Right atrium auricular region (tissue), 2 donors: ENCODE results near the gene BCAP29. TPM values are rescaled to one million over a fixed set of nuclear protein-coding genes. Genes with fewer than 3 reads are reported as not detected.

ENCODE experiments used
- DNase-seq: peaks from one replicate; pipeline ENCODE4 v3.0.0-alpha.2; 2019; ENCODE audit warnings: low spot score
- H3K27ac ChIP-seq, 2 donors: fragments of 200-600 bp; sonication (generic); 1 replicate in 1 of 2; 2 replicates in 1 of 2; pipeline ENCODE4 v1.5.1; 2016 to 2019
- H3K27me3 ChIP-seq, 2 donors: fragments of 200-600 bp; sonication (generic); one replicate each; pipeline versions ENCODE4 v1.5.1 to v1.6.0; 2017 to 2019
- H3K36me3 ChIP-seq: fragments of 200-600 bp; sonication (generic); one replicate; pipeline ENCODE4 v1.5.1; 2016
- H3K4me1 ChIP-seq, 2 donors: fragments of 200-600 bp; sonication (generic); one replicate each; pipeline versions ENCODE4 v1.5.1 to v1.6.0; 2017 to 2019
- H3K4me3 ChIP-seq, 2 donors: fragments of 200-600 bp; sonication (generic); 1 replicate in 1 of 2; 2 replicates in 1 of 2; pipeline ENCODE4 v1.5.1; 2017 to 2019; ENCODE audit warnings: mild to moderate bottlenecking in 1 of 2, moderate library complexity in 1 of 2
- H3K9me3 ChIP-seq, 2 donors: fragments of 200-600 bp; sonication (generic); one replicate each; pipeline ENCODE4 v1.5.1; 2019
- total RNA-seq, 2 donors: library from RNA; depleted of rRNA; stranded (reverse); fragments of >200 nt; gene quantifications; one replicate each; pipeline ENCODE4 v1.1.0, GENCODE V29; 2016
- TF ChIP-seq, protein P1 (sequence below), 2 donors: fragments of 200-600 bp; sonication (generic); IDR thresholded peaks; one replicate each; pipeline ENCODE4 v1.5.1; 2019; ENCODE audit warnings: antibody characterized with exemption in 2 of 2

BCAP29 gene
- total RNA-seq, 2 donors from 2014 or later = 115 to 258 TPM

DNA sequence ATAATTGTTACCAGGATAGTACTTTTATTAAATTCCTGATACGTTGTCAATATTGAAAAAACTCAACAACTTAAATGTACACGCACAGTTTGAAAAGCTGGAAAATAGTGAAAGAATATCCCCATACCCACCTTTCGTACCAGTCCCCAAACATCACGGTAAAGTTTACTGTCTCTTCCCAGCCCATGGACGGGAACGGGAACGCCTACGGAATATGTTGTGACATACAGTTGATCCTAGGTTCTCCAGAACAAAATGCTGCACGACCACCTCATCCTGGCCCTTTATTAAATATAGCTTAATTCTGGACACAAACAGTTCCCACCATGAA lies 527 bp upstream of the BCAP29 start:
- H3K4me1 ChIP-seq = peaks cover 0 to 21% of the 10 kb centered on the region in 2 donors
- TF ChIP-seq, protein P1, sequence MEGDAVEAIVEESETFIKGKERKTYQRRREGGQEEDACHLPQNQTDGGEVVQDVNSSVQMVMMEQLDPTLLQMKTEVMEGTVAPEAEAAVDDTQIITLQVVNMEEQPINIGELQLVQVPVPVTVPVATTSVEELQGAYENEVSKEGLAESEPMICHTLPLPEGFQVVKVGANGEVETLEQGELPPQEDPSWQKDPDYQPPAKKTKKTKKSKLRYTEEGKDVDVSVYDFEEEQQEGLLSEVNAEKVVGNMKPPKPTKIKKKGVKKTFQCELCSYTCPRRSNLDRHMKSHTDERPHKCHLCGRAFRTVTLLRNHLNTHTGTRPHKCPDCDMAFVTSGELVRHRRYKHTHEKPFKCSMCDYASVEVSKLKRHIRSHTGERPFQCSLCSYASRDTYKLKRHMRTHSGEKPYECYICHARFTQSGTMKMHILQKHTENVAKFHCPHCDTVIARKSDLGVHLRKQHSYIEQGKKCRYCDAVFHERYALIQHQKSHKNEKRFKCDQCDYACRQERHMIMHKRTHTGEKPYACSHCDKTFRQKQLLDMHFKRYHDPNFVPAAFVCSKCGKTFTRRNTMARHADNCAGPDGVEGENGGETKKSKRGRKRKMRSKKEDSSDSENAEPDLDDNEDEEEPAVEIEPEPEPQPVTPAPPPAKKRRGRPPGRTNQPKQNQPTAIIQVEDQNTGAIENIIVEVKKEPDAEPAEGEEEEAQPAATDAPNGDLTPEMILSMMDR (IDR thresholded peaks at IDR 0.05) = no peak
- no peaks in the 10 kb centered on the region for H3K9me3 ChIP-seq
- no peaks in the 10 kb centered on the region for H3K27me3 ChIP-seq
- H3K27ac ChIP-seq = peak overlapping the region; percentile 97 to 98
- DNase-seq = no peak
- peaks cover 7% of the 10 kb centered on the region for H3K36me3 ChIP-seq
- peak overlapping the region; percentile 80 to 92 for H3K4me3 ChIP-seq

- Histone ChIP-seq H3K27ac (peak overlapping the region; percentile 97 to 98), H3K4me3 (peak overlapping the region; percentile 80 to 92), H3K4me1 (peaks cover 0 to 21% of the 10 kb centered on the region in 2 donors), H3K27me3 (no peaks in the 10 kb centered on the region), H3K36me3 (peaks cover 9% of the 10 kb centered on the region), H3K9me3 (no peaks in the 10 kb centered on the region)
- DNase-seq = no peak
- TF ChIP-seq, protein P1 (IDR thresholded peaks at IDR 0.05) = no peak
Observed at GRCh38 chr7:107580716-107581383, 804 bp downstream of the BCAP29 start.

GRCh38 chr7:107581387-107582013 lies 1.5 kb downstream of the BCAP29 start:
- TF ChIP-seq, protein P1 (IDR thresholded peaks at IDR 0.05) = no peak
- no peak for DNase-seq
- peak overlapping the region; percentile 97 to 98 for H3K27ac ChIP-seq
- H3K4me3 ChIP-seq = peak overlapping the region; percentile 80 to 92
- H3K36me3 ChIP-seq = peaks cover 9% of the 10 kb centered on the region
- no peaks in the 10 kb centered on the region for H3K9me3 ChIP-seq
- peaks cover 0 to 21% of the 10 kb centered on the region in 2 donors for H3K4me1 ChIP-seq
- H3K27me3 ChIP-seq = no peaks in the 10 kb centered on the region

DNA sequence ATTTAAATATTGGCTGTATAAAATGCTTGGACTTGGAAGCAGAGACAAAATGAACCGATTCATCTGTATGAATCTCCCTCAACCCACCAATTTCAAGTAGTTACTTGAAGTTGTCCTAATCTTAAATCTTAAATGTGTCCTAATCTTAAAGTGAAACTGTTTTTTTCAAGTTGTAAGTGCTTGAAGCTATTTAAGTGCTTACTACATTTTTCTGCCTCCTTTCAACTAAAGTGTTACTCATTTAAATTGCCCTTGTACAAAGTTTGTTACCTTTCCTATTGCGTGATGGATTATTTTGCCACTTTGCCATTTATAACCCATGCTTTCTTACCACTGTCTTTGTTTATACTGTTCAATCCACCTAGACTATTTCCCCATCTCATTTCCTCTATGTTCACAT lies 2.8 kb downstream of the BCAP29 start:
- H3K27me3 ChIP-seq = no peaks in the 10 kb centered on the region
- no peak overlapping the region for H3K27ac ChIP-seq
- TF ChIP-seq, protein P1 (IDR thresholded peaks at IDR 0.05) = no peak
- no peak overlapping the region for H3K4me3 ChIP-seq
- H3K4me1 ChIP-seq = peaks cover 0 to 21% of the 10 kb centered on the region in 2 donors
- no peaks in the 10 kb centered on the region for H3K9me3 ChIP-seq
- DNase-seq = no peak
- H3K36me3 ChIP-seq = peaks cover 9% of the 10 kb centered on the region

- no peak overlapping the region for H3K27ac ChIP-seq
- H3K36me3 ChIP-seq = peaks cover 9% of the 10 kb centered on the region
- H3K27me3 ChIP-seq = no peaks in the 10 kb centered on the region
- no peaks in the 10 kb centered on the region for H3K9me3 ChIP-seq
- no peak for DNase-seq
- no peak overlapping the region for H3K4me3 ChIP-seq
- peaks cover 0 to 14% of the 10 kb centered on the region in 2 donors for H3K4me1 ChIP-seq
- TF ChIP-seq, protein P1 (IDR thresholded peaks at IDR 0.05) = no peak
Observed at GRCh38 chr7:107584716-107585115, 4.7 kb downstream of the BCAP29 start.
